ENCODE measurements around the gene VAT1L. TPM values are rescaled to one million over a fixed set of nuclear protein-coding genes. Genes with fewer than 3 reads are reported as not detected.

VAT1L gene
- total and polyA plus RNA-seq, 2 donors (not counting 1 experiment from before 2014, with no cell fraction given) = not detected

DNA sequence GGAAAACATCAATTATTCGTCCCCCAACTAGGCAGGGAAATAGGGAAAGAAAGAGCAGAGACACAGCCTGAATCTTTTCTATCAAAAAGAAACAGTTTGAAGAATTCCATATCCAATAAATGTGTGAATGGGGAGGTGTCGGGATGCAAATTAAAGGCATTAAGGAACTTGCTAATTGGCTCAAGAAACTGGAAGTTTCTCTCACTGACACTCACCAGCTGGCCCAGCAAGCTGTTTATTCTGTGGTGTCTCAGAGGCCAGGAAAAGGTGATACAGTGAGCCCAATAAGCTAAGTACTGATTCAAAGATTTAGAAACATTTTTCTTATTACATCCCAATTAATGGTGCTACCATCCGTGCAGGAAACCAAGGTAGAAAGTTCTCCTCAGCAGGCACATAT is 129.6 kb downstream of the VAT1L start:
- no peak overlapping the region for H3K9ac ChIP-seq (ENCODE audit: low read length)
- no peak for DNase-seq
- no peaks in the 10 kb centered on the region for H3K79me2 ChIP-seq (ENCODE audit: control insufficient read depth, insufficient read depth, low read length)
- no peaks in the 10 kb centered on the region for H3K36me3 ChIP-seq (replicated peaks in 1 of 2; ENCODE audit: control extremely low read depth in 1 of 2, control insufficient read depth in 1 of 2, extremely low read depth in 1 of 2, insufficient read depth in 2 of 2, low read length in 1 of 2)
- Mint-ChIP-seq H3K27me3 (no peaks in the 10 kb centered on the region), H3K27ac (no peak overlapping the region), H3K9me3 (ENCODE audit: insufficient read depth) (no peaks in the 10 kb centered on the region), H3K4me3 (no peak overlapping the region), H3K4me1 (no peaks in the 10 kb centered on the region)
- no peak overlapping the region for H2AFZ ChIP-seq (ENCODE audit: insufficient read depth, low read depth, low read length, poor library complexity, severe bottlenecking)
- no peaks in the 10 kb centered on the region for H3K9me3 ChIP-seq (ENCODE audit: control extremely low read depth in 1 of 3, control insufficient read depth in 2 of 3, insufficient read depth in 1 of 3, low read length in 2 of 3)
- TF ChIP-seq CTCF (IDR thresholded peaks at IDR 0.05) (no peak), EZH2 (IDR thresholded peaks at IDR 0.05; ENCODE audit: borderline replicate concordance, insufficient read depth, low read depth, low read length, poor library complexity, severe bottlenecking) (no peak)
- no peak overlapping the region for H3K27ac ChIP-seq (ENCODE audit: low read length in 2 of 2)
- ATAC-seq (ENCODE audit: low read depth) = no peak
- intact Hi-C loops (cut with micrococcal nuclease) = no loop called here
- no peak overlapping the region for H3K4me2 ChIP-seq (replicated peaks; ENCODE audit: low read depth, low read length, poor library complexity, severe bottlenecking)
- H3K4me1 ChIP-seq (ENCODE audit: control insufficient read depth in 2 of 2, insufficient read depth in 2 of 2, low read length in 2 of 2) = no peaks in the 10 kb centered on the region
- WGBS (ENCODE audit: insufficient coverage) = 93% methylated on average over 1 of the region's 3 CpGs
- no peaks in the 10 kb centered on the region for H3K27me3 ChIP-seq (replicated peaks in 1 of 4; ENCODE audit: control extremely low read depth in 1 of 4, control insufficient read depth in 3 of 4, insufficient read depth in 4 of 4, low read length in 3 of 4)
- POLR2A ChIA-PET = no interaction called here
- H4K20me1 ChIP-seq (ENCODE audit: control insufficient read depth, insufficient read depth, low read length, poor library complexity, severe bottlenecking) = no peaks in the 10 kb centered on the region
- CTCF ChIA-PET = no interaction called here
- no peak overlapping the region for H3K4me3 ChIP-seq (ENCODE audit: control extremely low read depth in 1 of 5, extremely low read depth in 1 of 5, insufficient read depth in 1 of 5, low read depth in 2 of 5, low read length in 4 of 5)

DNA sequence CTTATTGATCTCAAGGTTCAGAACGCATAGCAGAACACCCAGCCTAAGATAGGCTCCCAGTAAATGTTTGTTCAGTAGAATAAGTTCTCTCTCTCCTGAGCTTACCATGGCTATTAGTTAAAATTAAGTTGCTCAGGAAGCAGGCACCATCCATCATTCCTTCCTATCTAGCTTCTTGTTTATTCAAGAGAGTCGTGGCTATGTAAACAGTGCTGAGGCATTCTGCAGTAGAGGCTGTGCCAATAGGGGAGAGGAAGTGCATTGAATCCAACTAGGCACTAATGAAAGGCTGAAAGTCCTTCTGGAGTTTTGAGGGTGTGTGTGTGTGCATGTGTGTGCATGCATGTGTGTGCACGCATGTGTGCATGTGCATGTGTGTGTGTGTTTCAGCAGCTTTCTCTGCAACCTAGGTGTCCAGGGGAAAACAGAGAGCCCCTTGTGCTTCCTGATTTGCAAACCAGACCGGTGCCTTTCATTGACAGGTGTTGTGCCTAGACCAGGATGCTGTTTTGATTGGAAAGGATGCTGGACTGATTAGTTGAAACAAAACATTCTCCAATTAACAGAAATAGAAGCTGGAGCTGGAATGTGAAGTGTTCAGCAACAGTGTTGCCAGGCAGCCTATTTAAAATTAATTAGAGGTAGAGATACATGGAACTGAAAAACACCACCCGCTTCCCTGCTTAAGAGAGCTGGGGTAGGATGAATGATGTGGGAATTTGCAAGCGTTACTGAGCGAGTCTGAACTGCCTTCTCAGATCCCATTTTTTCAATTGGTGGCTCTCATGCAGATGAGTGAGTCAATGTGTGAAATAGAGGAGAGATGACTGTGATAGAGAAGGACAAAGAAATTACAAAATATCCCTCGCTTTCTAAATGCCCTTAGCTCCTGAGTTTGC is 130.7 kb downstream of the VAT1L start:
- no peaks in the 10 kb centered on the region for H3K4me1 ChIP-seq (ENCODE audit: control insufficient read depth in 2 of 2, insufficient read depth in 2 of 2, low read length in 2 of 2)
- ChIA-PET CTCF (no interaction called here), POLR2A (no interaction called here)
- H2AFZ ChIP-seq (ENCODE audit: insufficient read depth, low read depth, low read length, poor library complexity, severe bottlenecking) = no peak overlapping the region
- H3K27ac ChIP-seq (ENCODE audit: low read length in 2 of 2) = no peak overlapping the region
- no peak for DNase-seq
- no peak overlapping the region for H3K9ac ChIP-seq (ENCODE audit: low read length)
- Mint-ChIP-seq H3K9me3 (ENCODE audit: insufficient read depth) (no peaks in the 10 kb centered on the region), H3K27me3 (peaks cover 2% of the 10 kb centered on the region), H3K4me1 (no peaks in the 10 kb centered on the region), H3K27ac (no peak overlapping the region), H3K4me3 (no peak overlapping the region)
- H3K79me2 ChIP-seq (ENCODE audit: control insufficient read depth, insufficient read depth, low read length) = no peaks in the 10 kb centered on the region
- WGBS (ENCODE audit: insufficient coverage) = 84% methylated on average over 3 of the region's 8 CpGs
- no peak overlapping the region for H3K4me2 ChIP-seq (replicated peaks; ENCODE audit: low read depth, low read length, poor library complexity, severe bottlenecking)
- no peak overlapping the region for H3K4me3 ChIP-seq (ENCODE audit: control extremely low read depth in 1 of 5, extremely low read depth in 1 of 5, insufficient read depth in 1 of 5, low read depth in 2 of 5, low read length in 4 of 5)
- no peaks in the 10 kb centered on the region for H3K9me3 ChIP-seq (ENCODE audit: control extremely low read depth in 1 of 3, control insufficient read depth in 2 of 3, insufficient read depth in 1 of 3, low read length in 2 of 3)
- H3K27me3 ChIP-seq (replicated peaks in 1 of 4; ENCODE audit: control extremely low read depth in 1 of 4, control insufficient read depth in 3 of 4, insufficient read depth in 4 of 4, low read length in 3 of 4) = no peaks in the 10 kb centered on the region
- no peak for ATAC-seq (ENCODE audit: low read depth)
- H3K36me3 ChIP-seq (replicated peaks in 1 of 2; ENCODE audit: control extremely low read depth in 1 of 2, control insufficient read depth in 1 of 2, extremely low read depth in 1 of 2, insufficient read depth in 2 of 2, low read length in 1 of 2) = no peaks in the 10 kb centered on the region
- no peak for TF ChIP-seq EZH2 (IDR thresholded peaks at IDR 0.05; ENCODE audit: borderline replicate concordance, insufficient read depth, low read depth, low read length, poor library complexity, severe bottlenecking)
- no peak for TF ChIP-seq CTCF (IDR thresholded peaks at IDR 0.05)
- intact Hi-C loops (cut with micrococcal nuclease) = no loop called here
- no peaks in the 10 kb centered on the region for H4K20me1 ChIP-seq (ENCODE audit: control insufficient read depth, insufficient read depth, low read length, poor library complexity, severe bottlenecking)

All from B cell (primary cell).